HG03280 (cell line): ENCODE measurements around the gene KLHL15.

Experiments used
- ATAC-seq: cut with Tn5 transposase; IDR thresholded peaks from one replicate; pipeline ENCODE4 v1.9.1; 2021; ENCODE audit warnings: mild to moderate bottlenecking, moderate library complexity; ENCODE audit not compliant: unreplicated experiment

The KLHL15 gene

DNA sequence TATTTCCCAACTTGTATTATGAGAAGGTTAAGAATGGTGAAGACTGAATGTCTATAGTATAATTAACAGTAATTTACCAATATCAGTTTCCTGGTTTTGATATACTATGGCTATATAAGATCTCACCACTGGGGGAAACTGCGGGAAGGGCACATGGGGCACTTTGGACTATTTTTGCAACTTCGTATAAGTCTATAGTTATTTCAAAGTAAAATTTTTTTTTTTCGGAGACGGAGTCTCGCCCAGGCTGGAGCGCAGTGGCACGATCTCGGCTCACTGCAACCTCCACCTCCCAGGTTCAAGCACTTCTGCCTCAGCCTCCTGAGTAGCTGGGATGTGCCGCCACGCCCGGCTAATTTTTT, 73.1 kb downstream of the KLHL15 start:
- ATAC-seq: no peak

- ATAC-seq: peak; percentile 91
Measured at GRCh38 chrX:23952984-23953907, 73.7 kb downstream of the KLHL15 start.

DNA sequence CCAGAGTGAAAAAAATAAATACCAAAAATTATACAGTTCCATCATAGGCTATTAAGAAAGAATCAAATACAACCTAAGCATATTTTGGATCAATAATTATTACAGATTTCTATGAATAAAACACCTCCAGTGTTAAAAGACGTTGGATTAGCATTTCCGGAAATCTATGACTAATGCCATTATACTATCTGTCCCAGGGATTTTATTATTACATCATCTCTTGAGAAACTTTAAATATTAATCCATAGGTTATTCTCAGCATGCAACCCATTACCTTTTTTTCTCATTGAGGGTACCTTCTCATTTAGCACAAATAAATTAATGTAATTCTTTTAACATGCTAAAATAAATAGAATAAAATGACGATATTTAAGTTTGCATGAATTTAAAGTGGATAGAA, 74.6 kb downstream of the KLHL15 start:
- no peak for ATAC-seq

DNA sequence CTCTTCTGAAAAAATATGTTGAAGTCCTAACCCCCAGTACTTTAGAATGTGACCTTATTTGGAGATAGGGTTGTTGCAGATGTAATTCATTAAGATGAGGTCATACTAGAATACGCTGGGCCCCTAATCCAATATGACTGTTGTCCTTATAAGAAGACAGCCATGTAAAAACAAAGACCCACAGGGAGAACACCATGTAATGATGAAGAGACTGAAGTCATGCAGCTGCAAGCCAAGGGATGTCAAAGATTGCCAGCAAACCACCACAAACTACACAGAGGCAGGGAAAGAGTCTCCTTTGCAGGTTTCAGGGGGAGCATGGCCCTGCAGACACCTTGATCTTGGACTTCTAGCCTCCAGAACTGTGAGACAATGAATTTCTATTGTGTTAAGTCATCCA, 81.8 kb downstream of the KLHL15 start:
- no peak for ATAC-seq

DNA sequence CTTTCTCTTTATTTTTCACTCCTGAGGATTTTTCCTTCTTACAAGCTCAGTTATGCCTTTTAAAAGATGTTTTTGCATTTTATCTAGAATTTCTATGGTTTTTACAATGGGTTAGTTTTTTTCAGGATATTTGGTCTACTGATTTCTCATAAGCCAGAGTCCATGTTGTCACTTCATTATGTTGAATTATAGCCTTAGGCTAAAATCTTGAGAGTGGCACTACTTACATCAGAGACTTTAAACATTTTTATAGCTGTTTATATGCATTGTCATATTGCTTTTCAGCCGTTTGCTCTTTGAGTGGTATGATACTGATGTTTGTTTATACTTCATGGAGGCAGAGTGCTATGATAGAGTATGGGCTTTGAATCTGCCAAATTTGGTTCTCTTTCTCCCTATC, 82.8 kb downstream of the KLHL15 start:
- no peak for ATAC-seq

DNA sequence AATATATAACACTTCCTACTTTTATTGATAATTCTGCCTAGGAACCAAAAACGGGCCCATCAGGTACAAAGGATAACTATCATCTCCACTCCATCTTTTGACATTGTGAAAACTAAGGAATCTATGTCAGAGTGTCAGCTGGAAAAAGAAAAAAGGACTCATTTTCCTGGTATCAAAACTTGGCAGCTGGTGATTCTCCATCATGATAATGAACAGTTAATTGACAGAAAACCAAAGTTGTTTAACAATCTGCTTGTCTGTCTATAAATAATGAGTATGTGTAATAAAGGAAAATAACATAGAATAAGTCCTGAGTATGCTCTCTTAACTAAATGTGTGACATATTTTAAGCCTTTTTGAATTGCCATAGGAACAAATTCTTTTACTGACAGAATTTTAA, 87.8 kb downstream of the KLHL15 start:
- ATAC-seq: no peak

- ATAC-seq: no peak
Measured at GRCh38 chrX:23938690-23939089, 88.3 kb downstream of the KLHL15 start.

DNA sequence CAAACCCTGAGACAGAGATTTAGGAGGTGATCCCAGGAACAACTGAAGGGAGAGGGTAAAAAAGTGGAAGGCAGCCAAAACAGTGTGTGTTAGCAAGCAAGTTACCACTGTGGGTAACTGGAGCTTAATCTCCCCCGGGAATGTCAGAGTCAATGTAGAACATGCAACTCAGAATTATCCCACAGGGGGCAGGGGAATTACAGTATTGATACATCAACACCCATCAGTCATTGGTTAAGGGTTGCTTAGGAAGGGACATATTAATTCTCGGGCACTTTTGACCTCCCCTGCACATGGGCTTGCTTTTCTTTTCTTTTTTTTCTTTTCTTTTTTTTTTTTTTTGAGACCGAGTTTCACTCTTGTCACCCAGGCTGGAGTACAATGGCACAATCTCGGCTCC, 89.9 kb downstream of the KLHL15 start:
- no peak for ATAC-seq

GRCh38 chrX:23936180-23936579, 90.8 kb downstream of the KLHL15 start:
- ATAC-seq: no peak

- ATAC-seq: no peak
Measured at GRCh38 chrX:23935106-23935505, 91.9 kb downstream of the KLHL15 start.
